Measurements from ENCODE around the gene CSGALNACT2. TPM values are rescaled to one million over a fixed set of nuclear protein-coding genes. Genes with fewer than 3 reads are reported as not detected.

Gene CSGALNACT2
- total RNA-seq, 1 experiment from 2014 or later = 6.4 TPM

DNA sequence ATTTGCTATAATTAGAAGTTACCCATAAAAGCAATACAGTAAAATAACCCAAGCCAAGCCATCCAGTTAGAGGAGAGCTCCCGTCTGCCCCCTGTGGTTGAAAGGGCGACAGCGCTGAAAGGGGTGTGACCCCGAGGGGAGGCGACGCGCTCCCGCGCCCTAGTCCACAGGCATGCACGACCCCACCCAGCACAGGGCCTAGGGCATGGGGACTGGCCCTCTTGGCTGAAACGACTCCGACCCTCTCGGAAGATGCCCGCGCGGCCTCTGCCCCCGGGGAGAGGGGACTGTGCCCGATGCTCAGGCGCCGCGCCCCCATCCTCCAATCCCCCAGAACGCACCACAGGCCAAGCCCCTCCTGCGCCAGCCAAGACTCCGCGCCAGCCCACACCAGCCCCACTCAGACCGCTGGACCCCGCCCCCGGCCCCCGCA lies 64.0 kb downstream of the CSGALNACT2 start:
- ChIA-PET POLR2A (no interaction called here), CTCF (interaction anchor here (0.7 to 1.2 kb wide), 2 partner anchors 8 to 82 kb away, joined by 3 read pairs; no protein-coding TSS in a partner anchor)
- intact Hi-C loops (cut with micrococcal nuclease; ENCODE audit: unreplicated experiment) = no loop called here
- no TSS peak for BruUV-seq (replicated peaks)
- H3K4me1 ChIP-seq = no peaks in the 10 kb centered on the region
- Mint-ChIP-seq H3K27ac (ENCODE audit: unreplicated experiment) (no peak overlapping the region), H3K27me3 (ENCODE audit: insufficient read depth, unreplicated experiment) (no peaks in the 10 kb centered on the region), H3K4me1 (ENCODE audit: low read depth, unreplicated experiment) (no peaks in the 10 kb centered on the region), H3K36me3 (ENCODE audit: insufficient read depth, unreplicated experiment) (no peaks in the 10 kb centered on the region), H3K9me3 (ENCODE audit: unreplicated experiment) (no peaks in the 10 kb centered on the region), H3K4me3 (ENCODE audit: unreplicated experiment) (no peak overlapping the region)
- H3K36me3 ChIP-seq (ENCODE audit: control insufficient read depth, insufficient read depth, low read length) = no peaks in the 10 kb centered on the region
- no peaks in the 10 kb centered on the region for H3K27me3 ChIP-seq (replicated peaks; ENCODE audit: control insufficient read depth, insufficient read depth, low read length)
- TF ChIP-seq, protein P1, sequence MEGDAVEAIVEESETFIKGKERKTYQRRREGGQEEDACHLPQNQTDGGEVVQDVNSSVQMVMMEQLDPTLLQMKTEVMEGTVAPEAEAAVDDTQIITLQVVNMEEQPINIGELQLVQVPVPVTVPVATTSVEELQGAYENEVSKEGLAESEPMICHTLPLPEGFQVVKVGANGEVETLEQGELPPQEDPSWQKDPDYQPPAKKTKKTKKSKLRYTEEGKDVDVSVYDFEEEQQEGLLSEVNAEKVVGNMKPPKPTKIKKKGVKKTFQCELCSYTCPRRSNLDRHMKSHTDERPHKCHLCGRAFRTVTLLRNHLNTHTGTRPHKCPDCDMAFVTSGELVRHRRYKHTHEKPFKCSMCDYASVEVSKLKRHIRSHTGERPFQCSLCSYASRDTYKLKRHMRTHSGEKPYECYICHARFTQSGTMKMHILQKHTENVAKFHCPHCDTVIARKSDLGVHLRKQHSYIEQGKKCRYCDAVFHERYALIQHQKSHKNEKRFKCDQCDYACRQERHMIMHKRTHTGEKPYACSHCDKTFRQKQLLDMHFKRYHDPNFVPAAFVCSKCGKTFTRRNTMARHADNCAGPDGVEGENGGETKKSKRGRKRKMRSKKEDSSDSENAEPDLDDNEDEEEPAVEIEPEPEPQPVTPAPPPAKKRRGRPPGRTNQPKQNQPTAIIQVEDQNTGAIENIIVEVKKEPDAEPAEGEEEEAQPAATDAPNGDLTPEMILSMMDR (IDR thresholded peaks at IDR 0.05; ENCODE audit: insufficient read depth in 1 of 2, low read depth in 1 of 2, low read length in 1 of 2, severe bottlenecking in 1 of 2, unreplicated experiment in 1 of 2) = peak in 1 of 2 experiments; percentile 31
- peak in 1 of 2 experiments; percentile 34 for DNase-seq
- H3K4me3 ChIP-seq (ENCODE audit: low read depth, low read length) = no peak overlapping the region
- no peaks in the 10 kb centered on the region for H3K9me3 ChIP-seq

DNA sequence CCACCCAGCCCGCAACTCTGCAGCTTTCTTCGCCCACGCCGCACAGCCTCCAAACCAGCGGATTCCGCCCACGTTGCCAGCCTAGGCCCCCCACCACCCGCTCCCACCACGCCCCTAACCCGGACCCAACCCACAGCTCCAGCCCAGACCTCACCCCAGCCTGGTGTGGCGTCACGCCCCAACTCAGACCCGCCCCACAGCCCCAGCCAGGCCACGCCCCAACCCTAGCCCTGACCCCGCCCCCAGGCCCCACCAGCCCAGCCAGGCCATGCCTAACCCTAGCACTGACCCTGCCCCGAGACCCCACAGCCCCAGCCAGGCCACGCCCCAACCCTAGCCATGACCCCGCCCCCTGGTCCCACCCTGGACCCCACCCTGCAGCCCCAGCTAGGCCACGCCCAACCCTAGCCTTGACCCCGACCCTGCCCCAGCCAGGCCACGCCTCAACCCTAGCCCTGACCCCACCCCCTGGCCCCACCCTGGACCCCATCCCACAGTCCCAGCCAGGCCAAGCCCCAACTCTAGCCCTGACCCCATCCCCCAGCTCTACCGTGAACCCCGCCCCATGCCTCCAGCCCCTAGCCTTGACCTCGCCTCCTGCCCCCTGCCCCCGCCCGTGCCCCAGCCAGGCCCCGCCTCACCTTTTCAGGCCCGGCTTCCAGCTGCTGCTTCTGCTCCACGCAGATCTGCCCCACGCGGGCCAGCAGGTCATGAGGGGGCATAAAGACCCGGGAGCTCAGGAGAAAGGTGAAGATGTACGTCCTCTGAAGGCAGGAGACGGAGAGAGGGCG lies 64.6 kb downstream of the CSGALNACT2 start:
- H3K4me3 Mint-ChIP-seq (ENCODE audit: unreplicated experiment) = no peak overlapping the region
- CTCF ChIA-PET = no interaction called here

DNA sequence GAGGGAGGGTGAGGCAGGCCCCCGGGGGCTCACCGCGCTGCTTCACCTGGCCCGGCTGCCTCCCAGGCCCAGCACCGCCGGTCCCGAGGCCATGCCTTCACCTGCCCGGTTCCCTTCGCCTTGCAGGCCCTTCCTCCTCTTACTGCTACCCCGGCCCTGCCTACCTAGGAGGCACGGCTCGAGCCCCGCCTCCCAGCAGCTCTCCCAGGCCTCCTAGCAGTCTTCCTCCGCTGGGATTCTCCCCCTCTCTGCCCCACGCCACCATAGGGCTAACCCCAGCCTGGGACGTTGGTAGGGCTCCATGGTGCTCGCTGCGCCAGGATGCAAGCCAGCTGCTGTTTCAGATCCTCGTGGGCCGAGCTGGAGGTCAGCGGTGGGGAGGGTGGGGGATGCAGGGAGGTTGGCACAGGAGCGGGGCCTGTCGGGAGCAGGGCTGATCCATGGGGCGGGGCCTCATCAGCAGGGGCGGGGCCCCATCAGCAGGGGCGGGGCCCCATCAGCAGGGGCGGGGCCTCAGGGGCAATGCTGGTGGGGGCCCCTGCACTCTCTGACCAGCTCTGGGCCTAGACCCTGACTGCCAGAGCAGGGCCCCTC lies 65.3 kb downstream of the CSGALNACT2 start:
- intact Hi-C loops (cut with micrococcal nuclease; ENCODE audit: unreplicated experiment) = no loop called here
- H3K4me3 ChIP-seq (ENCODE audit: low read depth, low read length) = no peak overlapping the region
- peak in 1 of 2 experiments; percentile 47 for DNase-seq
- H3K27me3 Mint-ChIP-seq (ENCODE audit: insufficient read depth, unreplicated experiment) = no peaks in the 10 kb centered on the region
- H3K27ac Mint-ChIP-seq (ENCODE audit: unreplicated experiment) = no peak overlapping the region
- no peaks in the 10 kb centered on the region for H3K27me3 ChIP-seq (replicated peaks; ENCODE audit: control insufficient read depth, insufficient read depth, low read length)
- ChIA-PET POLR2A (no interaction called here), CTCF (interaction anchor here (1.6 kb wide), 1 partner anchor 52 kb away, joined by 5 read pairs; no protein-coding TSS in a partner anchor)
- no peaks in the 10 kb centered on the region for H3K4me1 ChIP-seq
- H3K9me3 ChIP-seq = no peaks in the 10 kb centered on the region
- H3K36me3 Mint-ChIP-seq (ENCODE audit: insufficient read depth, unreplicated experiment) = no peaks in the 10 kb centered on the region
- H3K36me3 ChIP-seq (ENCODE audit: control insufficient read depth, insufficient read depth, low read length) = no peaks in the 10 kb centered on the region
- H3K4me1 Mint-ChIP-seq (ENCODE audit: low read depth, unreplicated experiment) = no peaks in the 10 kb centered on the region
- H3K4me3 Mint-ChIP-seq (ENCODE audit: unreplicated experiment) = no peak overlapping the region
- TF ChIP-seq, protein P1 (IDR thresholded peaks at IDR 0.05; ENCODE audit: insufficient read depth in 1 of 2, low read depth in 1 of 2, low read length in 1 of 2, severe bottlenecking in 1 of 2, unreplicated experiment in 1 of 2) = no peak
- no TSS peak for BruUV-seq (replicated peaks)
- H3K9me3 Mint-ChIP-seq (ENCODE audit: unreplicated experiment) = no peaks in the 10 kb centered on the region

More for the DNA sequence above, 64.6 kb downstream of the CSGALNACT2 start:
- POLR2A ChIA-PET = no interaction called here
- no peaks in the 10 kb centered on the region for H3K27me3 Mint-ChIP-seq (ENCODE audit: insufficient read depth, unreplicated experiment)
- Histone ChIP-seq H3K9me3 (no peaks in the 10 kb centered on the region), H3K36me3 (ENCODE audit: control insufficient read depth, insufficient read depth, low read length) (no peaks in the 10 kb centered on the region), H3K4me3 (ENCODE audit: low read depth, low read length) (no peak overlapping the region), H3K27me3 (replicated peaks; ENCODE audit: control insufficient read depth, insufficient read depth, low read length) (no peaks in the 10 kb centered on the region), H3K4me1 (no peaks in the 10 kb centered on the region)
- H3K9me3 Mint-ChIP-seq (ENCODE audit: unreplicated experiment) = no peaks in the 10 kb centered on the region
- peak in 1 of 2 experiments; percentile 46 for DNase-seq
- BruUV-seq (replicated peaks) = no TSS peak
- no peaks in the 10 kb centered on the region for H3K36me3 Mint-ChIP-seq (ENCODE audit: insufficient read depth, unreplicated experiment)
- intact Hi-C loops (cut with micrococcal nuclease; ENCODE audit: unreplicated experiment) = no loop called here
- no peak overlapping the region for H3K27ac Mint-ChIP-seq (ENCODE audit: unreplicated experiment)
- no peaks in the 10 kb centered on the region for H3K4me1 Mint-ChIP-seq (ENCODE audit: low read depth, unreplicated experiment)
- TF ChIP-seq, protein P1 (IDR thresholded peaks at IDR 0.05; ENCODE audit: insufficient read depth in 1 of 2, low read depth in 1 of 2, low read length in 1 of 2, severe bottlenecking in 1 of 2, unreplicated experiment in 1 of 2) = no peak
